Left ventricle myocardium superior (tissue), 1 donor: Measurements from ENCODE around the gene POLR3A. TPM values are rescaled to one million over a fixed set of nuclear protein-coding genes. Genes with fewer than 3 reads are reported as not detected.
A peak's percentile ranks its signal among the peaks of the same experiment; 100 is the strongest.

Experiments used
- ATAC-seq: fragments of 200-7000 bp; cut with Tn5 transposase; one replicate; pipeline ENCODE4 v1.9.1; 2020; ENCODE audit warnings: mild to moderate bottlenecking, moderate library complexity
- DNase-seq: peaks from one replicate; pipeline ENCODE4 v3.0.0-alpha.2; 2020
- intact Hi-C: fragments of 100-400 bp; cut with micrococcal nuclease; formaldehyde crosslinking; loops from one replicate; pipeline ENCODE4 v1.11.0; 2022
- total RNA-seq: library from RNA; stranded (reverse); fragmentation: NEBNext Ultra II Directional; extraction: Animal tissue kit (Norgen Biotek cat#: 25700); gene quantifications from one replicate; pipeline ENCODE4 v1.2.1, GENCODE V29; 2021
- donor health status: DM: no; HTN: yes; CAD: no; lungs with severe emphysema.

The POLR3A gene
- total RNA-seq, 1 donor from 2014 or later, result 9.7 TPM

DNA sequence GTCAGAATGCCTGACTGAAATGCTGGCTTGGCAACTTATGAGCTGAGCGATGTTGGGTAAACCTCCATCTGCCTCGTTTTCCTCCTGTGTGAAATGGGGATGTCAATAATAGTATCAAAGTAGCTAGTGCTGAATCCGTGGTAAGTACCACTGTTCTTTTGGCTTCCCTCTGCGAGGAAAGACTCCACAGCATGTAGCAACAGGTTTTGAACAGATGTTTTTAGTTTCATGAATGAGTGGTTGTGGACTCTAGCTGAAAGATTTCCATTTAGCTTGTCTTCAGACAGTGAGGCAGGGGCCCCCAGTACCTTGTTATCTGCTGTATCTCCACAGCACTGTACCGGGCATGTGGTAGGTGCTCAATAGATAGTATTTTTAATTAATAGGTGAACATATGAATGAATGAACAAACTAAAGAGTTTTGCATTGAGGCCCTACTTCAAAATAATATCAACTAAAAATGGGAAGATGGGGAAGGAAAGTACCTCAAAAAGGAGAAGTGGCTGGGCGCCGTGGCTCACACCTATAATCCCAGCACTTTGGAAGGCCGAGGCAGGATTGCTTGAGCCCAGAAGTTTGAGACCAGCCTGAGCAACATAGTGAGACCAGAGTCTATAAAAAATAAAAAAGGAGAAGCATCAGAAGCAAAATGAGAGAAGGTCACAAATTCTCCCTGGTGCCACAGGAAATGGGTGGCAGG, 97.1 kb downstream of the POLR3A start:
- no peak for ATAC-seq
- DNase-seq, result no peak
- intact Hi-C loops, result no loop called here

DNA sequence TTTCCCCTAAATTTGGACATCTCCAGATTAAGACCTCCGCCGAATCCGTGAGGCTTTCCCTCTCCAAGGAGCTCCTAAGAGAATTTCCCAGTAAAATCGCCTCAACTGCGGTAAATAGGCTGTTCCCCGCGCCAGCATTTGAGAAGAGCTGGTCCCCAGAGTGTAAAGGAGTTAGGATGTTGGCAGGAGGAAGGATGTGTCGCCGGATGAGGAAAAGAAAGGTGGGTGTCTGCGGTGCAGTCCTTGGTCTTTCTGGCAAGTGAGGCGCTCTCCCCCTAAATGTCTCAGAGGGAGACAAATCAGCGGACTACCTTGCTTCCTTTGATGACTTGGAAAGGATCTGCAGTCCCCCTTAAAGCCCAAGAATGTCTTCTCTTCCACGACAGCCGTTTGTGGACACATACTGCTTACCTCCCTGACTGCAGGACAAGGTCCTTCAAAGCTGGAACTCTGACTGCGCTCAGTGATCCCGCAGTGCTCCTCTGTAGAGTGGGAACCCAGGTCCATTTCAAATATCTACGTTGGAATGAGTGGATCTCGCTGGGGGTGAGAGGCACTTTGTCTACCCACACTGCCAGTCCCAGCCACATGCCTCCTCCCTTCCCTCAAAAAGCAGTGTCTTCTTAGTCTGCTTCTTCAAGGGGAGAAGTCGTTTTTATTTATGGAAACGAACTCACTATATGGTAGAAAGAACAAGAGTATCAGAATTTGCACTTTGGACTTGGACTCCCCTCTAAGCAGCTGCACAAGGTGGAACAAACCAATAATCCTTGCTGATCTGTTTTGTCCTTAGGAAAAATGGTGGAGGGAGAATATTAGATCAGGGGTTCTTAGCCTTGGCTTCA, 101.7 kb downstream of the POLR3A start:
- DNase-seq (no peak), ATAC-seq (no peak)
- intact Hi-C loops, result no loop called here

DNA sequence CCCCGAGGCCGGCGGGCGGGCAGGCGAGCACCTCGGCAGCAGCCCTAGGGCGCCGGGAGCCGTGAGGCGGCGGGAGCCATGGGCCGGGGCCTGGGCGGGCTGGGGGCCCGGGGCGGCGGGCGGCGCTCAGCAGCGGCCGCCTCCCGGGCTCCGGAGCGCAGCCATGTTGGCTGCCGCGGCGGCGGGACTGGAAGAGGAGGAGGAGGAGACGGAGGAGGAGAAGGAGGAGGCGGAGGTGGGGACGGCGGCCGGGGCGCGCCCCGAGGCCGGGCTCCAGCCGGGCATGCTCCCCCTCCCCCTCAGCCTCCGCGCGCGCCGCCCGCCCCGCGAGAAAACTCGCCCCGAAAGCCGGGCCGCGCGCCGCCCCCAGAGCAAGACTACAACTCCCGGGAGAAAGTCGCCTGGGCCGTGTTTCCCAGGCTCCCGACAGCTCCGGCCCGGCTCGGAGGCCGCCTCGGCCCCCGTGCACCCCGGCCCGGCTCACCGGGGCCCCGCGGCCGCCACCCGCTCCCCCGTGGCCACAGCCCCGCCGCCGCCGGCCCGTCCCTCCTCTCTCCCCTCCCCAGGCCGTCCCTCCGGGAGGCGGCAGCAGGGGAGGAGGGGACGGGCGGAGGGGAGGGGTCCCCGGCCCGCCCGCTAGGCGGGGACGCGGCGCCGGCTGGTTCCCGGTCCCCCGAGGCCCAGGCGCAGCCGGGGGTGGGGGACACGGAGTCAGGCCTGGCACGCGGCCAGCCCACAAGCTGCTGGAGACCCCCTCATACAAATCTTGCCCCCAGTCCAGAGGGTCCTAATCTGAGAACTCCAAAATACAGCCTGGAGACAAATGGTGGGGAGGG, 102.5 kb downstream of the POLR3A start, which contains the start of gene DLG5:
DLG5 (minus strand) TSS at position 190 of the 836 bp plus-strand sequence. CDS start 235 bp downstream, outside the sequence.
- ATAC-seq (peak; percentile 92), DNase-seq (peak; percentile 83)
- intact Hi-C loops, result no loop called here

DNA sequence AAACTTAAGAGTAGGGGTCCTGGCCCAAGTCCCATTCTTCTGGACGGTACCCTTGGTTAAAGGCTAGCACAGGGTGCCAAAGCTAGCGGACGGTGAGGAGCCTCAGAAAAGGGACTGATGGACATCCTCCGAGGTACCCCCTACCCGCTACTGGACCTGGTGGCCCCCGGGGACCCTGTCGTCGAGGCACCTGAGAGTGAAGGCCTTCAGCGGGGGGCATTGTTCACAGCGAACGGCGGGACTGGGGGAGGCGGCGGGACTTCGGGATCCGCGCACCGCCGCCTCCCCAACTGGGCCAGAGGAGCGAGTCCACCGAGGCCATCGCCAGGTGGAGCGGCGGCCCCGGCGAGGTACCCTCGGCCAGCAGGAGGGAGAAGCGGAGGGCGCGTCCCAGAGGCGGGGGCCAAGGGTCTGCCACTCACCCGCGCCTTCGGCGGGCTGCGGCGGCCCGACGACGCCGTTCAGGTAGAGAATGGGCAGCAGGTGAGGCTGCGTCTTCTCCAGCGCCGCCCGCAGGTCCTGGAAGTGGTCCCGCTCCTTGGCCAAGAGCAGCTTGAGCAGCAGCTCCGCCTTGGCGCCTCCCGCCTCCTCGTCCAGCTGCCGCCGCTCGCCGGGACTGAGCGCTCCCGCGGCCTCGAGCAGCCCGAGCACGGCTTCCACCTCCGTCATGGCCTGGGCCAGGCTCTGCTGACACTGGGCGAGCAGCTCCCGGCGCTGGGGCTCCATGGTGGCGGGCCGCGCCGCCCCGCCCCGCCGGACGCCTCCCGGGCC, 103.3 kb downstream of the POLR3A start:
- intact Hi-C loops, result no loop called here
- peak; percentile 58 for ATAC-seq
- DNase-seq, result peak; percentile 67

DNA sequence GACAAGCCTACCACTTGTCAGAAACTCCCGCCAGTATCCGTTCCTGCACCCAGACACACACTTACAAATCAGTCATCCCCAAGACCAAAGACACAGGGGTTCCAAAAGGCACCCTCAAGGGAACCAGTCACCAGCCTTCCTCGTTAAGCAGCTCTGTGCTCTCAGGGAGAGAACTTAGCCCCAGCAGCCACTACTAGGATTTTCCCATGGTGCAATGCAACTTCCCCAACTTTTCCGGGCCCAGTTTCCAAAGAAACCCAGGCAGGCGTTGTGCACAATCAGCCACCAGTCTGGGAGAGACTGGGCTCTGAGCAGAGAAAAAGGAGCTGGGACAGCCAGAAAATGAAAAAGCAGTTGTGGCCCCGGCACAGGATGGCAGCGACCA, 103.9 kb downstream of the POLR3A start:
- no peak for DNase-seq

DNA sequence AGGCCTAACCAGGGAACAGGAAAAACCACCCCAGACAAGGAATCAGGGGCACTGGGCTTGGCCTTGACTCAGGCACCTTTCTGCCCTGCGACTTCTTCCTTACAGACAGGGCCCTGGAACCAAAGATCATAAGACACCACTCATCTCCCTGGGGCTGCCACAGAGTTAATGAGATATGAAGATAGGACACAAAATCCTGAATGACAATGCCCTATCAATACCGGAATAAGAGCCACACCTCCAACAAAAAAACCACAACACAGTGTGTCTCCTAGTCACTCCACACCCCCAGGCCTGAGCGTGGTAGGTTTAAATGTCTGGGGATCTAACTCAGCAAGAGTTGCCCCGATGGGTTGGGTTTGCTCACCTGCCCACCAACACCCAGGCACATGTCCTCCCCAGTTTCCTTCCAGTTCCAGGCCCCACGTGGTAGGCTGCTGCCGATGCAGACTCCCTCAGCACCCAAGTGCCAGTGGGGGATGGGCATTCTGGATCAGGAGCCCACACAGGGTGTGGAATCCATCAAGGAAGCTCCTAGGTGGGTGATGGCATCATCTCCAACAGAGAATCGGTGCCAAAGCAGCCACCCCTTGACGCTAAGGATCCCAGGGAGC, 106.6 kb downstream of the POLR3A start:
- no peak for ATAC-seq
- intact Hi-C loops, result no loop called here

More for the DNA sequence above, 103.9 kb downstream of the POLR3A start:
- intact Hi-C loops, result no loop called here
- ATAC-seq, result peak; percentile 26

DNA sequence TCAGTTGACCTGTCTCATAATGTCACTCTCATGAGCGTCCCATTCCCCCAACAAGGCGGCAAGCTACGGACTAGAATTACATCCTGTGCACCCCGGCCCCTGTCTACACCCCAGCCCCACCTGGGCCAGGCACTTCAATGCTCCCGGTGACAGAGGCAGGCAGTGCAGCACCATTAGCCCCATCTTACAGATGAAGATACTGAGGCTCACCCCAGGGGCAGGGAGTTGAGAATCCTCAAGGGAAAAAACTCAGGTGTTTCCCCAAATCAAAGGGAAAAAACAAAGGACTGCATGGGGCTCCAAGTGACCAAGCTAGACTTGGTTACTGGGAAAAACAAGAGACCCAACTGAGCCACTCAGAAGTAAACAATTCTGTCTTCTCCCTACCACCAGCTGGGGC, 107.3 kb downstream of the POLR3A start:
- ATAC-seq (no peak), DNase-seq (no peak)
- intact Hi-C loops, result no loop called here

More for the DNA sequence above, 106.6 kb downstream of the POLR3A start:
- DNase-seq, result no peak

DNA sequence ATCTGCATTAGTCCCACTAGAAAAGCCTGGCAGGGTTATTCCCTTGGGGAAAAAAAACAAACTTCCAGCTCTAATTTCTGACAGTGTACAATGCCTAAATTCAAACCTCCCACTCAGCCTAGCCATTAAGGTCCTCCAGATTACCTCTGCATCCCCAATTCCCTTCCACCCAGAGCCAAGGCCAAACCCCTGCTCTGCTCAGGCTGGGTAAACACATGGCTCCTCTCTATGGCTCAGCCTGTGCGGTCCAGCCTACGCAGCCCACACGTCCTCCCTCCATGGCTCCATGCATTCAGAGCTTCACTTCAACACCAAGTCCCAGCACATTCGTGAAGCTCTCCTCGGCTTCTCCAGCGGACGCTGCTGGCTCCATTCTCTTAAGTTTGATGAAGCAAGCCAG, 107.9 kb downstream of the POLR3A start:
- no peak for DNase-seq
- ATAC-seq, result no peak
- intact Hi-C loops, result no loop called here

DNA sequence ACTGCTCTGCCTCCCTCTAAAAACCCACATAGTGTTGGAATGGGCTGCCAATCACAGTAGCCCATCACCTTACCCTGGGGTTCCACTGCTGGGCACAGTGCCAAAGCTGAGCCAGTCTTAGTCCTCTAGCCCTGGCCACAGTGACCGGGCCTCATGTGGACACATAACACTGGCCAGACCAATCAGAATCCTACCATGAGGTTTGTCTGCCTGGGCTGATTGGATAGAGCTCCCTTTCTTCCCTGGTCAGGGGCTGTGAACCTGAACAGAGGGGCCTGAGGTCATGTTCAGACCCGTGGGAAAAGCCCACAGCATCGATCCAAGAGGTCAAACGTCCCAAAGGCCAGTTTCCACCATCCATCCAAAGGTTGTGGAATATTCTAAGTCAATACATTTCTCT, 108.8 kb downstream of the POLR3A start:
- no peak for DNase-seq
- ATAC-seq, result no peak
- intact Hi-C loops, result no loop called here

DNA sequence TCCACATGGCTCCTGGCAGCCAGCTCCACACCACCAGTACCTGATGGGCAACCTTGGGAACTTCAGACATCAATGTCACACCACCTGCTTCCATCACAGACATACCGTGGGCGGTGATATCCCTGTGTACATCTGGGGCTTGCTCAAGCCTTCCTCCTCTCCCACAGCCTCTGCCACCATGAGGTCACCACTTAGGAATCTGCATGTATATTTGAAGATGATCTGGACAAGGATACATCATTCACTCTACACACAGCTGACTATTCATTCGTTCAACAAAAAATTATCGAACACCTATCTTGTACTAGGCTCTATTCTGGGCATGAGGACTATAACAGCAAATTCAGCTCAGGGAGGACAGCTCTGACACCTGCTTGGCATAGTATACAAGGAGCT, 109.6 kb downstream of the POLR3A start:
- intact Hi-C loops, result no loop called here
- no peak for DNase-seq
- ATAC-seq, result no peak

Other genes with a start within 250 kb of the POLR3A start
- gene DLG5, start 102.8 kb downstream of the POLR3A start, total RNA-seq, result 9.5 TPM
- 807 TPM for gene RPS24, start 4.3 kb upstream of the POLR3A start, total RNA-seq